Bronchus fibroblast of lung (primary cell): ENCODE measurements around the gene RNF166. TPM values are rescaled to one million over a fixed set of nuclear protein-coding genes. Genes with fewer than 3 reads are reported as not detected.

Experiments
- total RNA-seq: library from RNA; depleted of rRNA; stranded (reverse); fragments of >200 nt; gene quantifications from 2 replicates; pipeline ENCODE4 v1.2.3, GENCODE V29; 2015

The RNF166 gene, protein sequence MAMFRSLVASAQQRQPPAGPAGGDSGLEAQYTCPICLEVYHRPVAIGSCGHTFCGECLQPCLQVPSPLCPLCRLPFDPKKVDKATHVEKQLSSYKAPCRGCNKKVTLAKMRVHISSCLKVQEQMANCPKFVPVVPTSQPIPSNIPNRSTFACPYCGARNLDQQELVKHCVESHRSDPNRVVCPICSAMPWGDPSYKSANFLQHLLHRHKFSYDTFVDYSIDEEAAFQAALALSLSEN
- total RNA-seq, result 24.8 and 27.7 TPM in 2 replicates

DNA sequence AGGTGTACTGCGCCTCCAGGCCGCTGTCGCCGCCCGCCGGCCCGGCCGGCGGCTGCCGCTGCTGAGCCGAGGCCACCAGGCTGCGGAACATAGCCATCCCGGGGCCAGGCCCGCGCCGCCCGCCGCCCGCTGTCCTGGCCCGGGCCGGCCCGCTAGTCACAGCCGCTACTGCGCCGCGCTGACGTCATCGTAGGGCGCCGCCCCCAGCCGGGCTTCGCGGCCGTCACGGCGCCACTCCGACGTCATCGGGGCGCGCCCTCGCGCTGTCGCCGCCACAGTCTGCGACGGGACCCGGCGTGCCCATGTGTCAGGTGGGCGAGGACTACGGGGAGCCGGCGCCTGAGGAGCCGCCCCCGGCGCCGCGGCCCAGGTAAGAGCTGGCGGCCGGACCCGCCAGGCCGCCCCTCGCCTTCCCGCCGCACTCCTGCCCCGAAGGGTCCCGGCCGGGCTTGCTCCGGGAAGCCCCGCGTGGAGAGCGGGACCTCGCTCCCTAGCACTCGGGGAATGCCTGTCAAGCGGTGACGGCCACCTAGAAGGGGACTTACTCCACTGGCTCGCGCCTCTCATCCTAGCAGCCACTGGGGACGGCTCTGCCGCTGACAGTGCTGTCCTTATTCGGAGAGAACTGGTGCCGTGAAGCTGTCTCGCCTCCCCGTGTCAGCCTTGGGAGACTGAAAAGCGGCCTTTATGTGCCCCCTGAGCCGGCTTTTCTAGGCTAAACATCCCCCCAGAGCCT, at the start of gene RNF166, which contains the start of gene CTU2:
TSS of gene RNF166 (minus strand) at position 180 of the 736 bp plus-strand sequence. CDS start at position 97, 83 bp downstream.
TSS of gene CTU2 (plus strand) at position 275 of the 736 bp plus-strand sequence. CDS start at position 303, 28 bp downstream.

GRCh38 chr16:88686439-88687253, 19.6 kb downstream of the RNF166 start, which contains the start of gene SNAI3:
Gene SNAI3, minus strand, starts transcription at chr16:88686507. Its CDS starts 101 bp downstream, at chr16:88686406.

DNA sequence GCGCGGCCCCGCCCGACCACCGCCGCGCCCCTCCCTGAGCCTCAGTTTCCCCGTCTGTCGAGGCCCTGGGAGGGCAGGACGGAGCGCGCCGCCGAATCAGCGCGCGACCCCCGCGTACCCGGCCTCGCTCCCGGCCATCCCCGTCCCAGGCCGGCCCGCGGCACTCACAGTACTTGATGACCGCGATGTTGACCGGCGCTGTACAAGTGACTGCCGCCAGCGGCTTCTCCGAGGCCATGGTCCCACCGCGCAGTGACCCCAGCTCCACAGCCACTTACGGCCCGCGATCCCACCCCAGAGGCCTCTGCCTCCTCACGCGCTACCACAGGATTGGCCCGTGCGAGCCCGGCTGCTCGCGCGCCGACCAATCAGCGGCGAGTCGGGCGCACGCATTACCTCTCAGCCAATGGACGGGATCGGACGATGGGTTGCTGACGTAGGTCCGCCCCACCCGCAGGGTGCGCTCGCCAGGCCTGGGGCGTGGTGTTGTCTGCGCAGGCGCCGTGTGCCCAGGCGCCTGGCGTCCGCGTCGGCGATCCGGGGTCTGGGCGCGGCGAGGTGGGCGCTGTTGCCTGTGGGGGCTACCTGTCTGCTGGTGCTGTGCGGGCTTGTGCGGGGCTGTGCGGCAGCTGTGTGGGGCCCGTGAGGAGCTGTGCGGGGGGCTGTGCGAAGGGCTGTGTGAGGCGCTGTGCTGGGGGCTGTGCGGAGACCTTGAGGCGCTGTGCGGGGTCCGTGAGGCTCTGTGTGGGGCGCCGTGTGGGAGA, 43.2 kb downstream of the RNF166 start, which contains the start of gene MVD:
TSS of gene MVD (minus strand) at position 249 of the 764 bp plus-strand sequence. CDS start at position 238, 11 bp downstream.

GRCh38 chr16:88650749-88651275, 55.4 kb downstream of the RNF166 start, which contains the start of gene CYBA:
Gene CYBA, minus strand, starts transcription at chr16:88651053. Its CDS starts 40 bp downstream, at chr16:88651013.

Other genes starting within 250 kb of the RNF166 start
- 14.0 and 16.5 TPM in 2 replicates for gene ZC3H18, start 136.0 kb downstream of the RNF166 start, total RNA-seq
- gene IL17C, start 67.8 kb downstream of the RNF166 start, total RNA-seq, result not detected in 2 replicates
- gene CYBA, start 55.4 kb downstream of the RNF166 start, total RNA-seq, result 218 and 230 TPM in 2 replicates
- gene MVD, start 43.3 kb downstream of the RNF166 start, total RNA-seq, result 324 and 341 TPM in 2 replicates
- under 0.01 and 0.45 TPM in 2 replicates for gene SNAI3, start 19.9 kb downstream of the RNF166 start, total RNA-seq
- 23.9 and 24.7 TPM in 2 replicates for gene CTU2, start 95 bp upstream of the RNF166 start, total RNA-seq
- 161 and 182 TPM in 2 replicates for gene PIEZO1, start 78.8 kb upstream of the RNF166 start, total RNA-seq
- 64.8 and 67.1 TPM in 2 replicates for gene CDT1, start 97.4 kb upstream of the RNF166 start, total RNA-seq
- gene APRT, start 105.5 kb upstream of the RNF166 start, total RNA-seq, result 237 and 254 TPM in 2 replicates
- 21.6 and 21.7 TPM in 2 replicates for gene GALNS, start 150.5 kb upstream of the RNF166 start, total RNA-seq
- 40.2 and 53.4 TPM in 2 replicates for gene TRAPPC2L, start 150.7 kb upstream of the RNF166 start, total RNA-seq
- gene PABPN1L, start 160.3 kb upstream of the RNF166 start, total RNA-seq, result not detected in 2 replicates